ENCODE measurements around the gene TEKT2.
A peak's percentile ranks its signal among the peaks of the same experiment; 100 is the strongest.

Gene TEKT2

DNA sequence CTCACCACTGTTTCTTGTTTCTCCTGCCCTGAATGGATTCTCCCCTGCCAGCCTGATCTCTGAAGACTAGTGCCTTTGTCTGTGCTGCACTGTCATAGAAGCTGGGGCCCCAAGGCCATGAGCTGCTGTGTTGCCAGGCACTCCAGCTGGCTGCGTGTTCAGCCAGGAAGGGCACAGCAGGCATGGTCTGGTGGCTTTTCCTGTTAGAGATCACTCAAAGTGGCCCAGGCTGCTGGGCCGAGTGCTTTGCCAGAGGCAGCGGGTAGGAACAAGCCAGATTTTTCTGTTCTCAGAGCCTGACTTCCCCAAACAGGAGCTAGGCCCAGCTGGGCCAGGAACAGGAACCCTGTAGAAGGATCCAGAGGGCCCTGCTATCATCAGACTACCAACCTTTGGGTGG, 10.0 kb downstream of the TEKT2 start:
- in situ Hi-C loops (cut with HindIII; ENCODE audit: low sequenced_read_pairs): no loop called here
- DNase-seq (ENCODE audit: low read depth): no peak
- TF ChIP-seq, protein P1, sequence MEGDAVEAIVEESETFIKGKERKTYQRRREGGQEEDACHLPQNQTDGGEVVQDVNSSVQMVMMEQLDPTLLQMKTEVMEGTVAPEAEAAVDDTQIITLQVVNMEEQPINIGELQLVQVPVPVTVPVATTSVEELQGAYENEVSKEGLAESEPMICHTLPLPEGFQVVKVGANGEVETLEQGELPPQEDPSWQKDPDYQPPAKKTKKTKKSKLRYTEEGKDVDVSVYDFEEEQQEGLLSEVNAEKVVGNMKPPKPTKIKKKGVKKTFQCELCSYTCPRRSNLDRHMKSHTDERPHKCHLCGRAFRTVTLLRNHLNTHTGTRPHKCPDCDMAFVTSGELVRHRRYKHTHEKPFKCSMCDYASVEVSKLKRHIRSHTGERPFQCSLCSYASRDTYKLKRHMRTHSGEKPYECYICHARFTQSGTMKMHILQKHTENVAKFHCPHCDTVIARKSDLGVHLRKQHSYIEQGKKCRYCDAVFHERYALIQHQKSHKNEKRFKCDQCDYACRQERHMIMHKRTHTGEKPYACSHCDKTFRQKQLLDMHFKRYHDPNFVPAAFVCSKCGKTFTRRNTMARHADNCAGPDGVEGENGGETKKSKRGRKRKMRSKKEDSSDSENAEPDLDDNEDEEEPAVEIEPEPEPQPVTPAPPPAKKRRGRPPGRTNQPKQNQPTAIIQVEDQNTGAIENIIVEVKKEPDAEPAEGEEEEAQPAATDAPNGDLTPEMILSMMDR (IDR thresholded peaks at IDR 0.05; ENCODE audit: low read depth, low read length, missing control alignments): no peak
- H3K4me3 ChIP-seq (ENCODE audit: low read depth, low read length): no peak overlapping the region

DNA sequence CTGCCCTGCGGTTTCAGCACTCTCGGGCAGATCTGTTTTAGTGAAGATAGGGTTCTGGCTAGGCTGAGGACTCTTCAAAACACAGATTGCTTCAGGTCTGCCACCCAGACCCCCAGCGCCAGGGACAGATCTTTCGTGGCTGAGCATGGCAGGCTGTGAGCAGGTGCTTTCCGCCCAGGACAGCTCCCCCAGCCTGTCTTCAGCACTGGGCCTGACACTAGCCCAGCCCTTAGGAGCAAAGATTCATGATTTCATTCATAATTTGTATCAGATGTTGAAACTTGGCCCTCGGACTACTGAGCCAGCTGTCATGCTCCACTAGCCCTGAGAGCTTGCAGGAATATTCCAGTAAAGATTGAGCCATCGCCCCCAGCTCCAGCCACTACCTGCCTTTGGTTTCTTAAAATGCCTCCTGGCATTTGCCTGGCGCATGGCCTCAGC, 10.7 kb downstream of the TEKT2 start:
- no peak overlapping the region for H3K4me3 ChIP-seq (ENCODE audit: low read depth, low read length)
- TF ChIP-seq, protein P1 (IDR thresholded peaks at IDR 0.05; ENCODE audit: low read depth, low read length, missing control alignments): no peak
- in situ Hi-C loops (cut with HindIII; ENCODE audit: low sequenced_read_pairs): no loop called here
- DNase-seq (ENCODE audit: low read depth): no peak

DNA sequence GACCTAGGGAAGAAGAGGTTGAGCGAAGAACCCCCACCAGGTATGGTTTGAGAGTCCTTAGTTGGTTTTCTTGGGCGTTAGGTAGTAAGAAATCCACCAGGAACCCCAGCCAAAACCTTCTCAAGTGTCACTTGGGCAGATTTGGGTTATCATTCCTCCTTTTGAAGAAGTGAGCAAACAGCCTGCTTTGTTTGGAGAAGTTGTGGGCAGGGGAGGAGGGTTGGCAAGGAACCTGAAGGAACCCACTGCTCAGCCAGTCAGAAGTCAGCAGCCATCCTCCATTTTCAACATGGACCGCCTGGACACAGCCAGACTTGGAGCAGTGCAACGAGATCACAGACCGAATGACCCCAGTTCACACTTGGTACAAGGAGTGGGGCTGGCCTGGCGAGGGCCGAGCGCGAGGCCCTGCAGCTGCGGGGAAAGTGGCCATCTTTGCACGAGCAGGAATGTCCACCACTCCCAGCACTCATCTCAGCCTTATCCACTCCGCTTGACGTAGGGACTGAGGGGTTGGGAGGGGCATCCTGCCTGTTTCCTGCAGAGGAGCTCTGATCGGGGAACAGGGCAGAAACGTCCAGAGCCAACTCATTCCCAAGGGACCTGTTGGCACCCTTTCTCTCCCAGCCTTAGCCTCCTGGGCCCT, 12.0 kb downstream of the TEKT2 start:
- in situ Hi-C loops (cut with HindIII; ENCODE audit: low sequenced_read_pairs): no loop called here

DNA sequence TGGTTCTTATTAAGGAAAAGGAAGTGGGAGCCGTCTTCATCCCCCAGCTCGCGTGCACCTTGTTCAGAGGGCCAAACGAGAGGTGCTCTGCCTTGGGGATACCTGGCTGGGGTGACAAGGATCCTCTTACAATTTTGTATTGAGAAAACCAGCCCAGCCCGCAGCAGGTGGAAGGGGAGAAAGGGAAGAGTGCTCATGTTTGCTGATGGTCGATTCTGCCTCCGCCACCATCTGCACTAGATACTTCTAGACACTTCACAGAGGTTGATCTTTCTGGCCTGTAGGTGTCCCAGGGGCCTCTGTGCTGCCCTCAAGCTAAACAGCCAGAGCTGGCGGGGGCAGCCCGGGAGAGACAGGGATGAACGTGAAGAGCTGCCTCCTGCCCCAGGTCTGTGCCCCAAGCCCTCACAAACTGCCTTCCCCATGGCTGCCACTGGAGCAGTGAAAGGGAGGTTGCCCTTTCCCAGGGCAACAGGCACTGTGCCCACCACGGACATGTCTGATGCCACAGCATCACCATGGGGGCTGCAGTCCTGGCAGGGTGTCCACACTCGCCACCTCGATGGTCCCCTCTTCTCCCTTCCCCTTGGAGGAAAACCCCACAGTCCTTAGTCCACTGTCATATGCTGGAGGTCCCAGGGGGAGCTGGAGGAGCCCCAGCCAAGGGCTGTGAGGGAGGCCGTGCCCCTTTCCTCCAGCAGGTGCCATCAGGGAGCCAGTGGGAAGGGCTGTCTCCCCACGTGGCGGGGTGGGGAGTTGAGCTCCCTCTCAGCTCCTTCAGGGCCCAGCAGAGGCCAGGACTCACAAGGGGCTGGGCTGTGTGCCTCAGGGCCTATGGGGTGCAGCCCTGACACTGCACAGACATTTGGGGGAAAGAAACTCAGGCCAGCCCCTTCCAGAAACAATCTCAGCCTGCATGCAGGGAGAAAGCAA, 12.9 kb downstream of the TEKT2 start:
- DNase-seq (ENCODE audit: low read depth): no peak
- in situ Hi-C loops (cut with HindIII; ENCODE audit: low sequenced_read_pairs): no loop called here
- H3K4me3 ChIP-seq (ENCODE audit: low read depth, low read length): no peak overlapping the region
- TF ChIP-seq, protein P1 (IDR thresholded peaks at IDR 0.05; ENCODE audit: low read depth, low read length, missing control alignments): peak; percentile 33

More for the DNA sequence above, 12.0 kb downstream of the TEKT2 start:
- no peak overlapping the region for H3K4me3 ChIP-seq (ENCODE audit: low read depth, low read length)
- TF ChIP-seq, protein P1 (IDR thresholded peaks at IDR 0.05; ENCODE audit: low read depth, low read length, missing control alignments): no peak
- DNase-seq (ENCODE audit: low read depth): no peak

DNA sequence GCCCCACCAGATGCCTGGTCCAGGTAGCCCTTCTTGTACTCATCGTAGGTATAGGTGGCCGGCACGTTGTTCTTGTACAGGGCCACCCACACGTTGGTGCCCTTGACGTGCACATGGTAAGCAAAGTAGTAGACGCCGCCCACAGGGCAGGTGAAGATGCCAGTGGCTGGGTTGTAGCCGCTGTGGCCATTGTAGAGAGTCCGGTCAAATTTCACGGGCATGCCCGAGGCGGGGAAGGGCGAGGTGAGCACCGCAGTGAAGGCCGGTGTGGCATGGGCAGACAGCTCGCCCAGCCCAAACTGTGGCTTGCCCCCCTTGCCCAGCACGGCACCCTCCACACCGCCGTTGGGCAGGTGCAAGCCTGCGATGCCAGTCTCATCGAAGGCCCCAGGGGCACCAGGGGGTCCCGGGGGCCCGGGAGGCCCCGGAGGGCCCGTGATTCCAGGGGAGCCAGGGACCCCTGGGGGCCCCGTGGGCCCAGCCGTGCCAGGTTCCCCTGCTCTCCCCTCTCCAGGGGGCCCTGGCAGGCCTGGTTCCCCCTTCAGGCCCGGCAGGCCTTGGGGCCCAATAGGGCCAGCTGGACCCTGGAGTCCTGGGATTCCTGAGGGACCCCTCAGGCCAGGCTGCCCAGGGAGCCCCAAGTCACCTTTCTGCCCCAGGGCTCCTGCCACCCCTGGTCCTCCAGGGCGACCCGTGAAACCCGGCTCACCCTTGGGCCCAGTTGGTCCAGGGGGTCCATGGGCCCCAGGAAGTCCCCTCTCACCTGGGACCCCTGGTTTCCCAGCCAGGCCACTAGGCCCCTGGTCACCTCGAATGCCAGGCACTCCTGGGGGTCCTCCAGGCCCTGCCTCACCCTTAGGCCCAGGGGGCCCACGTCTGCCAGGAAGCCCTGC, 14.0 kb downstream of the TEKT2 start:
- TF ChIP-seq, protein P1 (IDR thresholded peaks at IDR 0.05; ENCODE audit: low read depth, low read length, missing control alignments): no peak
- in situ Hi-C loops (cut with HindIII; ENCODE audit: low sequenced_read_pairs): no loop called here
- no peak overlapping the region for H3K4me3 ChIP-seq (ENCODE audit: low read depth, low read length)
- no peak for DNase-seq (ENCODE audit: low read depth)
